H1 (cell line): ENCODE results near the gene PDE4D. TPM values are rescaled to one million over a fixed set of nuclear protein-coding genes. Genes with fewer than 3 reads are reported as not detected.

Experiments
- CBX5 ChIP-seq: fragments of 300-800, 300-1000 bp; sonication (generic); IDR thresholded peaks from 2 replicates; pipeline ENCODE4 v1.7.1; 2016; ENCODE audit warnings: antibody characterized with exemption, low read length, low read depth
- CHD2 ChIP-seq: IDR thresholded peaks from 2 replicates; pipeline ENCODE4 v1.6.1; 2012; ENCODE audit warnings: low read length, improper control_type of control experiment
- EGR1 ChIP-seq: IDR thresholded peaks from 2 replicates; pipeline ENCODE4 v1.6.1; 2011; ENCODE audit warnings: low read depth, low read length, borderline replicate concordance
- EZH2 ChIP-seq: fragments of 200-600 bp; sonication (generic); IDR thresholded peaks from 2 replicates; pipeline ENCODE4 v1.7.1; 2012; ENCODE audit warnings: low read depth, mild to moderate bottlenecking, moderate library complexity, low read length, inconsistent platforms; ENCODE audit not compliant: severe bottlenecking
- FOSL1 ChIP-seq: IDR thresholded peaks from 2 replicates; pipeline ENCODE4 v1.6.1; 2011; ENCODE audit warnings: mild to moderate bottlenecking, low read depth, low read length, moderate library complexity; ENCODE audit not compliant: insufficient read depth
- JUND ChIP-seq: IDR thresholded peaks from 2 replicates; pipeline ENCODE4 v1.6.1; 2011; ENCODE audit warnings: mild to moderate bottlenecking, improper control_type of control experiment, low read length
- RAD21 ChIP-seq, 2 experiments: IDR thresholded peaks in 1 of 2; conservative IDR thresholded peaks in 1 of 2; 2 replicates each; pipeline ENCODE4 v1.6.1; 2011; ENCODE audit warnings: low read depth in 2 of 2, low read length in 2 of 2, improper control_type of control experiment in 1 of 2, inconsistent platforms in 1 of 2, mild to moderate bottlenecking in 1 of 2, moderate library complexity in 1 of 2
- polyA plus RNA-seq, 7 experiments: library from polyadenylated mRNA; depleted of rRNA in 3 of 7; stranded (reverse) in 5 of 7; unstranded in 2 of 7; fragments of >200 nt in 5 of 7; fragments of 200-250 nt in 2 of 7; gene quantifications; 1 replicate in 5 of 7; 2 replicates in 1 of 7; 4 replicates in 1 of 7; pipeline versions ENCODE4 v1.2.1 to v1.2.3, GENCODE V29; 2011 to 2013; ENCODE audit warnings: missing spikeins in 2 of 7, mixed read lengths in 2 of 7
- total RNA-seq: library from RNA; stranded (reverse); fragmentation: NEBNext Ultra II Directional; extraction: Animal tissue kit (Norgen Biotek cat#: 25700); gene quantifications from 2 replicates; pipeline ENCODE4 v1.2.1, GENCODE V29; 2021

PDE4D gene
- total and polyA plus RNA-seq, 2 of the 8 experiments (the other 6 are each of a cell fraction or from before 2014, with no cell fraction given), result 2.3 to 3.7 TPM

GRCh38 chr5:59660737-59661136 lies 232.8 kb downstream of the PDE4D start (continued):
- TF ChIP-seq RAD21 (IDR thresholded peaks at IDR 0.05 in 1 of 2, conservative IDR thresholded peaks at IDR 0.05 in 1 of 2; ENCODE audit: low read depth in 2 of 2, low read length in 2 of 2) (peak; percentile 59 to 67), CBX5 (no peak), JUND (no peak), CHD2 (no peak), EGR1 (no peak), FOSL1 (no peak), EZH2 (no peak)
- TF ChIP-seq, all 59 proteins: peak for 2
